NK-92 (cell line): ENCODE results near the gene PAIP2.
"Not testable (repeated sequence)": the region's sequence is repeated elsewhere in the genome, so short reads cannot be mapped to it uniquely, and the experiment has no call there.

ENCODE experiments used
- DNase-seq: peaks from one replicate; lab custom pipeline; 2025; ENCODE audit not compliant: unreplicated experiment; lab: John Stamatoyannopoulos, UW

PAIP2 gene

GRCh38 chr5:139377226-139377625 lies 35.6 kb downstream of the PAIP2 start:
- DNase-seq = no peak

DNA sequence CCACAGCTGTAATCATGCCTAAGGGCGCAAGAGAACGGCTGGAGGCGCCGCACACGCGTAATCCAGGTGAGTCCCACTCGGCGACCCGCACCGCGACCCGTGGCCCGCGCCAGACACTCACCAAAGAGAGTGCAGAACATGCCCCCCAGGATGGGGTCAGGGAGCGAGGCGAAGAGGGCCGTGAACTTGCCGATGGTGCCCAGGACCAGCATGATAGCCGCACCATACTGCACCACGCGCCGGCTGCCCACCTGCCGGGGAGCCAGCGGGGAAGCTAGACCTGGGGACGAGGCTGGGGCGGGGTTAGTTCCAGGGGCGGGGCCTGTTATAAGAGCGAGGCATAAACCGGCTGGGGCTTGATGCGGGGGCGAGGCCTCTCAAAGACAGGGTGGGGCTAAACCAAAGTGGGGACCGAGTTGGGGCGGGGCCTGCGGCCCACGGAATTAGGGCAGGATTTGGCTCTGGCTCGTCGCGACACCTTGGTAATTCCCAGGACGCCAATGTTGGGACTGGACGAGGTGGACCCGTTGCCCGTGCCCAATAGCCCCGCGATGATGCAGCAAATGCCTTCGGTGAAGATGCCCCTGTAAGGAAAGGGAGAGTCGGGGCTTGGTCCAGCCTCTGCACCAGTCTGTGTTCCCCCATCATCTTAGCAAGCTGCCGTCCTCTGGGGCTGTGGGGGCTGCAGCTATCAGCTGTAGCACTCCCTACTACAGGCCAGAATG lies 36.6 kb downstream of the PAIP2 start:
- no peak for DNase-seq

DNA sequence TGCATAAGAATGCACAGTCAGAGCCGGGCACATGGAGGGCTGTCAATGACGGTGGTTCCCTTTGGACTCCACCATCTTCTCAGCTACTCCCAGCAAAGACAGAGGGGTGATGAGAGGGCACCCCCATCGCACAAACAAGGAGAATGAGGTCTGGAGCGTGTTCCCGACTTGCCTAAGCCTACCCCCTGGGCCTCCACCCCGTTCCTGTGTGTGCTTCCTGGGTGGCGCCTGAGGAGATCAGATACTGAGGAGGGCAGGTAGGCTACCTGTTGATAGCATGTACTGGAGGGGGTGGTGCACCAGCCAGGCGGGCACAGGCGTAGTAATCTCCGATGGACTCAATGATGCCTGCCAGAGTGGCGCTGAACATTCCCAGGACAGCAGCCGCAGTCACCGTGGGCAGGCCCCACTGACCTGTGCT lies 37.3 kb downstream of the PAIP2 start:
- no peak for DNase-seq

- DNase-seq = no peak
Observed at GRCh38 chr5:139379626-139380449, 38.2 kb downstream of the PAIP2 start.

DNA sequence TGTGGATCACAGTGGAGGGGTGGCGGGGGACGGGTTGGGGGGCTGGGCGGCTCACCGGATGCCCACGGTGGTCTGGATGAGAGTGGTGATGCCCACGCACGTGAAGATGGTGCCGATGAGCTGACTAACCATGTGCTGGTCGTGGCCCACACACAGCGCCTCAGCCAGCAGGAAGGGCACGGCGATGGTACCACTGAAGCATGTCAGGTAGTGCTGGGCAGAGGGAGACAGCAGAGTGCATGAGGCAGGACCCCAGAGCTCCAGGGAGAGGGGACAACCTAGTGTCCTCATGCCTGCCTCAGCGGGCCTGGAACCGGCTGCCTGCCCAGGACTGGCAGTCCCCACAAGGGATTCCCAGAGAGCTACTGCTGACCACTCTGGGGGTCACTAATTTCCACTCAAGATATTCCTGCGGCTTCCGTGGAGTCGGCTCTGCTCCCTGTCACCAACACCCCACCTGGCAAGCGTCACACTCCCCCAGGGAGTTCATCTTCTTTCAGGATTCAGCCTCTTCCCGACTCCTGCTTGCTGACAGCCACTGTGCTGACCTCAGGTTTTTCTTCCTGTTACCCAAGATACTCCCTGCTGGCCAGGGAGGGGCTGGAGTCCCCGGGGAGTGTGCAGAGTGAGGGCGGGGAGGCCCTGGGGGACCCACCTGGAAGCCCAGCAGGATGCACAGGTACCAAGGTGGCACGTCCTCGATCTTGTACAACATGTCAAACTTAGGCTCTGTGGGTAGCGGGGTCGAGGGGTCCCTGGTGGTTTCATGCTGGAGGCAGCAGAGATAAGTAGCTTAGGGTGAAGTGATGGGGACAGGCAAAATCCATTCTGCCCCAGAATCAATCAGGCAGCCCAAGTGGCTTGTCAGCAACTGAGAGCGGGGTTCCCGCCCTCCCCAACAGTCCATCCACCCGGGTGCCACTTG lies 40.4 kb downstream of the PAIP2 start:
- no peak for DNase-seq

- no peak for DNase-seq
Observed at GRCh38 chr5:139382807-139383206, 41.2 kb downstream of the PAIP2 start.

DNA sequence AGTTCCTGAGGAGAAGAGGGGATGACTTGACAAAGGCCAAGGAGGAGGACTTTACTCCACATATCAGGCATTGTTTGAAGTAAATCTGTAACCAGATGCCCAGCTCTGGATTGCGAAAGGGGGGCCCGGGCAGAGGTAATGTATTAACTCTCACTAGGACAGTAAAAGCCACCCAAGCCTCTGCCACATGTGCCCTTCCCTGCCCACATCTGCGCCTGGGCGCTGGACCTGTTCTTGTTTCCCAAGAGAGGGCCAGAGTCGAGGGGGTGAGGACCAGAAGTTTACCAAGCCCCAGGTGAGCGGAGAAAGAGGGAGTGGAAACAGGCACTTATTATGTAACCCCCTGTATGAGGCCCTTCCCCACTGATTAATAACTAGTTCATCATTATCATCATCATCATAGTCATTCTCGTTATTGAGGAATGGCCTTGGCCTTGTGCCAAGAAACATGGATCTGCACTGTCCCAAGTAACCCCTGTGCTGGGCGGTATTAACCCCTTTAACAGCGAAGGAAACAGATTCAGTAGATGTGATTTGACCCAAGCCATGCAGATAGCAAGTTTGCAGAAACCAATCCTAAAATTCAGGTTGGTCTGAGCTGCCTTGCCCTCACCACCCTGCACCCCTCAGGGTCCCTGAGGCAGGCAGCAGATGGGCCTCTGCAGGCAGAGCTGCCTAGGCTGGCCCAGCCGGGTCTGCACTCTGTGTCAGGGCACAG lies 41.8 kb downstream of the PAIP2 start, which contains the start of gene SLC23A1:
Gene SLC23A1, minus strand, starts transcription at position 23 of the 718 bp plus-strand sequence. CDS start 44 bp downstream, outside the sequence.
- DNase-seq = no peak

DNA sequence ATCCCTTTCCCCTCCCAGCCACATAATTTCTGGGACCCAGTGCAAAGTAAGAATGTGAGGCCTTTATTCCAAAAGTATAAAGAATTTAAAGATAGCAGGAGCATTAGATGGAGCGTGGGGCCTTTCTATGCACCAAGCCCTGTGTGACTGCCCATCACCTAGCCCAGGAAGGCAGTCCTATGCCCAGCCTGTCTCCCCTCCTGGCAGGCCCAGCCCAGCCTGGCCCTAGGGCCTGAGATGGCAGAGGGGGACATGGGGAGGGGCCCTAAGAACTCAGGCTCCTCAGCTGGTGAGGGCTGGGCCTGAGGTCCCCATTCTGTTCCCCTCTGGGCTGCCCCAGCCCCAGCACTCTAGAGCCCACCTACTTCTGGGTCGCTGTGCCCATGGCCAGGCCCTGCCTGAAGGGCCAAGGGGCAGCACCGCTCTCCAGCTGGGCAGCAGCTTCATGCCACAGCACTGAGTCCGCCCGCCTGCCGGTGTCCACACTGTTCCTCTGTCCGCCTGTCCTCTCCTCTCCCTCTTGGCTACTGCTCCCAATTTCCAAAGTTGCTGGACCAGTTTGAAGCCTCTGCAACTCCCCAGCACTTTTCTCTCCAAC lies 42.4 kb downstream of the PAIP2 start:
- no peak for DNase-seq

DNA sequence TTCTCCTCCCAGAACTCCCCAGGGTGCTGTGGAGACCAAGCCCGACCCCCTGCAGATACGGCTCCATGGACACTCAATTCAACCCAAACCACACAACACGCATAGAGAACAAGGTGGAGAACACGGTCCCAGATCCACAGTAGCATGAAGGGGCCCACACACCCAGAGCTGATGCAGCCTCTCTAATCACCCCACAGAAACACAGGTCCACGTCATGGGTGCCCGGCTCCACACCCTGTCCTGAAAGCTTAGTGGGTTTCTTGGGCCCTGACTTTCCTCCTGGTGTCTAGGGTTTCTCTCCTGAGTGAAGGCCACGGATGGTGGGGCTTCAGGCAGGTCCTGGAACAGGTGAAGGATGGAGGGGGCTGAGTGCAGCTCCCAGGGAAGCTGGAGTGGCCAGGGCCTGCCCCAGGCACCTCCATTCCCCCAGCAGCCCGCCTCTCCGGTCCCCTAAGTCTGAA lies 43.0 kb downstream of the PAIP2 start:
- DNase-seq = no peak

GRCh38 chr5:139385061-139386049 lies 43.7 kb downstream of the PAIP2 start:
- no peak for DNase-seq

DNA sequence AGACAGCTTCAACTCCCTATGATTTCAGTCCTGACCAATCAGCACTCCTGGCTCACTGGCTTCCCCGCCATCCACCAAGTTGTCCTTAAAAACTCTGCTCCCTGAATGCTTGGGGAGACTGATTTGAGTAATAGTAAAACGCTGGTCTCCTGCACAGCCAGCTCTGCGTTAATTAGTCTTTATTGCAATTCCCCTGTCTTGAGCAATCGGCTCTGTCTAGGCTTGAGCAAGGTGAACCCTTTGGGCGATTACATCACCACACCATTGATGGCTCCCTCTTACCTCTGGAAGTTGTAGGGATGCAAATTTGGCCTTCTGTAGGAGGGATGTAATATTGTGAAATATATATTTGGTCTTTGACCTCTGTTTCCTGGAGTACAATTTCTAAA lies 44.4 kb downstream of the PAIP2 start:
- no peak for DNase-seq

- DNase-seq = not testable (repeated sequence)
Observed at GRCh38 chr5:139386956-139387355, 45.3 kb downstream of the PAIP2 start.

DNA sequence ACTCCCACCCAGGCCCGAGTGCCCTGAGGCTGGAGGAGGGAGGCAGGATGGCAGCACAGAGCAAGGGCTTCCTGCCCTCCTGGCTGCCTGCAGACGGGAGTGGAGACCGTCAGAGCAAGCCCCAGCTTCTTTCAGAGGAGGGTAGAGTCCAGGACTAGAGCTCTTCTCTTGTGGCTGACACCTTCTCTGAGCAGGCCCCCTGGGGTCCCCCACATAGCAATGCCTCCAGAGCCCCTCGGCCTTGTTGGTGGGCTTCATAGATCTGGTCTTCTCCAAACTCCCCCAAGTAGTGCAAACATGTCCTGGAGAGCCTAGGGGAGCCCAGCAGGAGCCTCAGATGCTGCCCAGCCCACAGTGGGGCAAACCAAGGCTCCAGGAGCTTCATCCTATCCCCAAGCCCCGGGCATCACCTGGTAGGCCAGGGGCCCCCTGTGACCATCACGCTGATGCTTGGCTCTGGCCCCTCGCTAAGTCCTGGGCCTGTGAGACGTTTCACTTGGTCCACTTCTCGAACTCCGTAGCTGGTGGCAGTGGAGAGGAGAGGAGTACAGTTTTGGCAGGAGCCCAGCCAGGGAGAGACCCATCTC lies 46.0 kb downstream of the PAIP2 start:
- no peak for DNase-seq

DNA sequence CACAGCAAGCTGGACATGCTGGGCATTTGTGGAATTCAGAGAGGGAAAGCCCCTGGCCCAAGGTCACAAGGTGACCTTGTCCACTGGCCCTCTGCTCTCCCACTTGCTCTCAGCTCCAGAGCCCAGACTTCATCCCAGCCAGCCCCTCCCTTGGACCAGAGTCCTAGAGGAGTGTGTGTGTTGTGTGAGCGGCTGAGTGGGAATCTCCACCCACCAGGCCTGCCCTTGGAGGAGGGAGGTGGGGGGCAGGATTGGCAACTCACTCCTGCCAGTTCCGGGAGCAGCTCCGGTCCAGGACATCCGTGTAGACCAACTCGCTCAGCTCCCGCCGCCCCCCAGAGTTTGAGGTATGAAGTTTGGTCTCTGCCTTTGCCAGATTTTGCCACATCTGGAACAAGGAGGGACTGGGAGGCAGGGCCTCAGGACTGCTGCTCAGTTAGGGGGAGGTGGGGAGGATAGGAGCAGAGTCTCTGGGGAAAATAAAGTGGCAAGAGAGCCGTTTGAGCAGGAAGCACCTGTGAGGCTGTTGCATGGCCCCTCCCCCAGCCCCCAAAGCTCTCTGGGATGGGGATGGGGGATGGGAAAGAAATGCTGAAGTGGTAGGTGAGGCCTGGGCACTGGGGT lies 46.7 kb downstream of the PAIP2 start:
- no peak for DNase-seq

GRCh38 chr5:139389701-139390638 lies 48.3 kb downstream of the PAIP2 start, which contains the start of gene MZB1:
TSS of gene MZB1 (minus strand) at chr5:139389913. CDS start at chr5:139389856, 57 bp downstream.
- no peak for DNase-seq

GRCh38 chr5:139390639-139391569 lies 49.2 kb downstream of the PAIP2 start:
- DNase-seq = no peak
